Amniotic epithelial cell (primary cell): ENCODE measurements around the gene PKDCC.

Source experiments
- DNase-seq: peaks from one replicate; pipeline ENCODE4 v3.0.0-alpha.2; 2010; ENCODE audit warnings: low read depth

PKDCC gene

GRCh38 chr2:42089340-42089925 lies 41.6 kb downstream of the PKDCC start:
- peak; percentile 54 for DNase-seq

GRCh38 chr2:42090216-42090615 lies 42.4 kb downstream of the PKDCC start:
- DNase-seq = no peak

- no peak for DNase-seq
Observed at GRCh38 chr2:42091671-42092070, 43.9 kb downstream of the PKDCC start.

GRCh38 chr2:42092084-42092996 lies 44.5 kb downstream of the PKDCC start:
- DNase-seq = peak; percentile 59

- no peak for DNase-seq
Observed at GRCh38 chr2:42094114-42094513, 46.3 kb downstream of the PKDCC start.

GRCh38 chr2:42095923-42096408 lies 48.1 kb downstream of the PKDCC start:
- peak; percentile 66 for DNase-seq

- no peak for DNase-seq
Observed at GRCh38 chr2:42096869-42097591, 49.2 kb downstream of the PKDCC start.

GRCh38 chr2:42098571-42099437 lies 51.0 kb downstream of the PKDCC start:
- DNase-seq = no peak

GRCh38 chr2:42099438-42100173 lies 51.8 kb downstream of the PKDCC start:
- DNase-seq = no peak

GRCh38 chr2:42100683-42101205 lies 52.9 kb downstream of the PKDCC start:
- DNase-seq = no peak

GRCh38 chr2:42101206-42102023 lies 53.6 kb downstream of the PKDCC start:
- peak; percentile 74 for DNase-seq

GRCh38 chr2:42102024-42102590 lies 54.3 kb downstream of the PKDCC start:
- DNase-seq = peak; percentile 84

GRCh38 chr2:42102591-42103450 lies 55.0 kb downstream of the PKDCC start:
- DNase-seq = peak; percentile 52

- no peak for DNase-seq
Observed at GRCh38 chr2:42103829-42104228, 56.0 kb downstream of the PKDCC start.

- no peak for DNase-seq
Observed at GRCh38 chr2:42104621-42105020, 56.8 kb downstream of the PKDCC start.

GRCh38 chr2:42105330-42106256 lies 57.8 kb downstream of the PKDCC start:
- no peak for DNase-seq

GRCh38 chr2:42106257-42106816 lies 58.5 kb downstream of the PKDCC start:
- DNase-seq = no peak
